Neural progenitor cell (in vitro differentiated cells): ENCODE measurements around the gene FRMD7. TPM values are rescaled to one million over a fixed set of nuclear protein-coding genes. Genes with fewer than 3 reads are reported as not detected.
A peak's percentile ranks its signal among the peaks of the same experiment; 100 is the strongest.

Source experiments
- DNase-seq: peaks from one replicate; pipeline ENCODE4 v3.0.0-alpha.2; 2016; ENCODE audit warnings: low spot score
- H2AFZ ChIP-seq: fragments of 200-600 bp; sonication (generic); replicated peaks from 2 replicates; pipeline ENCODE4 v1.6.1; 2016; ENCODE audit warnings: antibody characterized with exemption
- H3F3A ChIP-seq: fragments of 200-600 bp; sonication (generic); 2 replicates; pipeline ENCODE4 v1.6.1; 2016; ENCODE audit warnings: antibody characterized with exemption, low read depth
- H3K27ac ChIP-seq: fragments of 200-600 bp; sonication (generic); 2 replicates; pipeline ENCODE4 v1.5.1; 2016; ENCODE audit warnings: mild to moderate bottlenecking
- H3K27me3 ChIP-seq: fragments of 200-600 bp; sonication (generic); 2 replicates; pipeline ENCODE4 v1.6.1; 2016; ENCODE audit warnings: mild to moderate bottlenecking, moderate library complexity
- H3K36me3 ChIP-seq: fragments of 200-600 bp; sonication (generic); 2 replicates; pipeline ENCODE4 v1.5.1; 2016
- H3K4me1 ChIP-seq: fragments of 200-600 bp; sonication (generic); 2 replicates; pipeline ENCODE4 v1.6.1; 2016; ENCODE audit warnings: mixed run types
- H3K4me2 ChIP-seq: fragments of 200-600 bp; sonication (generic); 2 replicates; pipeline ENCODE4 v1.6.1; 2016
- H3K4me3 ChIP-seq: fragments of 200-600 bp; sonication (generic); 2 replicates; pipeline ENCODE4 v1.5.1; 2016
- H3K79me2 ChIP-seq: fragments of 200-600 bp; sonication (generic); 2 replicates; pipeline ENCODE4 v1.6.1; 2016; ENCODE audit warnings: low read depth
- H3K9ac ChIP-seq: fragments of 200-600 bp; sonication (generic); 2 replicates; pipeline ENCODE4 v1.6.1; 2016
- H3K9me3 ChIP-seq: fragments of 200-600 bp; sonication (generic); 2 replicates; pipeline ENCODE4 v1.5.1; 2016; ENCODE audit warnings: low read depth
- H4K20me1 ChIP-seq: fragments of 200-600 bp; sonication (generic); 2 replicates; pipeline ENCODE4 v1.6.1; 2016; ENCODE audit warnings: low read depth
- H3K27ac Mint-ChIP-seq: 3 replicates; pipeline ENCODE4 v1.8.0; 2021; ENCODE audit warnings: mixed read lengths
- H3K27me3 Mint-ChIP-seq: 2 replicates; pipeline ENCODE4 v1.8.0; 2022; ENCODE audit warnings: low read depth, mild to moderate bottlenecking, inconsistent platforms, moderate library complexity, mixed read lengths; ENCODE audit not compliant: insufficient read depth
- H3K36me3 Mint-ChIP-seq: 3 replicates; pipeline ENCODE4 v1.8.0; 2021; ENCODE audit warnings: mixed read lengths
- H3K4me1 Mint-ChIP-seq: 3 replicates; pipeline ENCODE4 v1.8.0; 2021; ENCODE audit warnings: mixed read lengths
- H3K4me3 Mint-ChIP-seq: 3 replicates; pipeline ENCODE4 v1.8.0; 2021; ENCODE audit warnings: mild to moderate bottlenecking, moderate library complexity, mixed read lengths
- H3K9me3 Mint-ChIP-seq: 3 replicates; pipeline ENCODE4 v1.8.0; 2020; ENCODE audit warnings: mixed read lengths
- EZH2 ChIP-seq: fragments of 200-600 bp; sonication (generic); IDR thresholded peaks from 2 replicates; pipeline ENCODE4 v1.6.1; 2017; ENCODE audit warnings: antibody characterized with exemption, mild to moderate bottlenecking, moderate library complexity
- EZH2phosphoT487 ChIP-seq: fragments of 200-600 bp; sonication (generic); IDR thresholded peaks from 2 replicates; pipeline ENCODE4 v1.6.1; 2017; ENCODE audit warnings: antibody characterized with exemption
- total RNA-seq: library from RNA; depleted of rRNA; stranded (reverse); fragments of >200 nt; gene quantifications from 2 replicates; pipeline ENCODE4 v1.2.3, GENCODE V29; 2015; ENCODE audit warnings: low replicate concordance
- TF ChIP-seq, protein P1 (sequence below): fragments of 200-600 bp; sonication (generic); IDR thresholded peaks from 2 replicates; pipeline ENCODE4 v1.5.1; 2017; ENCODE audit warnings: antibody characterized with exemption, mild to moderate bottlenecking

Gene FRMD7
- total RNA-seq, 1 donor from 2014 or later, result not detected

DNA sequence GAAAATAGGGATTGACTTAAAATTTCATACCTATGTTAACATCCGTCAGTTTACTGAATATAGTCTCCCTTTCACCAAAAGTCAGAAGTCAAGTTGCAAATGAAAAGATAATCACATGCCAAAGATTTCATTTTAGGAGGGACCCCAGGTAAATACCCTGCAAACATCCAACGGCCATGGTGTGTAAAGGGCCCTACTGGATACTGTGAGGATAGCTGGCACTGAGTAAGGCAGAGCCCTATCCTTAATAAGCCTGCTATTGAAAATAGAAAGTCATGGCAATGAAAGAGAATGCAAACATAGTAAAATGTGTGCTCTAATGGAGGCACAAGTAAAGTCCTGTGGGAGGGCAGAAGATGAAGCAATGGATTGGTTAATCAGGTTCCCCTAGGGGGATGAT is 83.8 kb downstream of the FRMD7 start:
- no peak for DNase-seq
- Mint-ChIP-seq H3K4me1 (peaks cover 35% of the 10 kb centered on the region), H3K4me3 (no peak overlapping the region), H3K27ac (no peak overlapping the region), H3K27me3 (no peaks in the 10 kb centered on the region), H3K9me3 (no peaks in the 10 kb centered on the region), H3K36me3 (peaks cover 3% of the 10 kb centered on the region)
- Histone ChIP-seq H3K27ac (no peak overlapping the region), H3K79me2 (peaks cover 93% of the 10 kb centered on the region), H3K9me3 (no peaks in the 10 kb centered on the region), H3K36me3 (no peaks in the 10 kb centered on the region), H4K20me1 (peaks cover 33% of the 10 kb centered on the region), H3K4me2 (no peak overlapping the region), H3K4me1 (peaks cover 28% of the 10 kb centered on the region), H3K27me3 (no peaks in the 10 kb centered on the region), H2AFZ (no peak overlapping the region), H3K4me3 (no peak overlapping the region), H3F3A (no peaks in the 10 kb centered on the region), H3K9ac (no peak overlapping the region)
- TF ChIP-seq EZH2phosphoT487, result no peak

DNA sequence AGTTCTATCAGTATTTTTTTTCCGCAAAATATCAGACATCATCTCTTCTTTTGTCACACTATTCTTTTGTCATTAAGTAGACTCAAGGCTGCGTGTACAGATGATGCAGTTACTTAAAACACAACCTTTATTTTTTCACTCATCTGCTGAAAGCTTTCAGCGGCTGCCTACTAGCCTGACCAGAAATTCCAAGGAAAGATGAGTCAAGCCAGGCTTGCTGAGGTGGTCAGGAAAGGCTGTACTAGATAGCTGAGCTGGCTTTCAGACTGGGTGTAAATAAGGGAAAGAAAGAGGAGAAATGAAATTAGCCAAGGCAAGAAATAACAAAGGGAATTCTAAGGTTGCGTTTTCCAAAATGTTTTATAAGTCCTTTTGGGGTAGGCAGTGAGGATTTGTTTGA is 86.8 kb downstream of the FRMD7 start:
- no peaks in the 10 kb centered on the region for H3K36me3 Mint-ChIP-seq
- no peaks in the 10 kb centered on the region for H3K27me3 Mint-ChIP-seq
- H3K4me2 ChIP-seq, result no peak overlapping the region
- no peaks in the 10 kb centered on the region for H3K27me3 ChIP-seq
- no peak overlapping the region for H2AFZ ChIP-seq
- no peaks in the 10 kb centered on the region for H3K9me3 Mint-ChIP-seq
- peaks cover 48% of the 10 kb centered on the region for H3K4me1 Mint-ChIP-seq
- no peak overlapping the region for H3K4me3 Mint-ChIP-seq
- no peaks in the 10 kb centered on the region for H3F3A ChIP-seq
- peaks cover 94% of the 10 kb centered on the region for H3K79me2 ChIP-seq
- no peak for TF ChIP-seq EZH2
- no peak for TF ChIP-seq EZH2phosphoT487
- TF ChIP-seq, protein P1, sequence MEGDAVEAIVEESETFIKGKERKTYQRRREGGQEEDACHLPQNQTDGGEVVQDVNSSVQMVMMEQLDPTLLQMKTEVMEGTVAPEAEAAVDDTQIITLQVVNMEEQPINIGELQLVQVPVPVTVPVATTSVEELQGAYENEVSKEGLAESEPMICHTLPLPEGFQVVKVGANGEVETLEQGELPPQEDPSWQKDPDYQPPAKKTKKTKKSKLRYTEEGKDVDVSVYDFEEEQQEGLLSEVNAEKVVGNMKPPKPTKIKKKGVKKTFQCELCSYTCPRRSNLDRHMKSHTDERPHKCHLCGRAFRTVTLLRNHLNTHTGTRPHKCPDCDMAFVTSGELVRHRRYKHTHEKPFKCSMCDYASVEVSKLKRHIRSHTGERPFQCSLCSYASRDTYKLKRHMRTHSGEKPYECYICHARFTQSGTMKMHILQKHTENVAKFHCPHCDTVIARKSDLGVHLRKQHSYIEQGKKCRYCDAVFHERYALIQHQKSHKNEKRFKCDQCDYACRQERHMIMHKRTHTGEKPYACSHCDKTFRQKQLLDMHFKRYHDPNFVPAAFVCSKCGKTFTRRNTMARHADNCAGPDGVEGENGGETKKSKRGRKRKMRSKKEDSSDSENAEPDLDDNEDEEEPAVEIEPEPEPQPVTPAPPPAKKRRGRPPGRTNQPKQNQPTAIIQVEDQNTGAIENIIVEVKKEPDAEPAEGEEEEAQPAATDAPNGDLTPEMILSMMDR, result no peak
- no peak overlapping the region for H3K27ac ChIP-seq
- no peaks in the 10 kb centered on the region for H3K36me3 ChIP-seq
- H3K9me3 ChIP-seq, result peaks cover 5% of the 10 kb centered on the region
- peaks cover 39% of the 10 kb centered on the region for H3K4me1 ChIP-seq
- peaks cover 45% of the 10 kb centered on the region for H4K20me1 ChIP-seq
- peak; percentile 15 for DNase-seq
- H3K4me3 ChIP-seq, result no peak overlapping the region
- H3K27ac Mint-ChIP-seq, result peak overlapping the region; percentile 12
- H3K9ac ChIP-seq, result no peak overlapping the region

DNA sequence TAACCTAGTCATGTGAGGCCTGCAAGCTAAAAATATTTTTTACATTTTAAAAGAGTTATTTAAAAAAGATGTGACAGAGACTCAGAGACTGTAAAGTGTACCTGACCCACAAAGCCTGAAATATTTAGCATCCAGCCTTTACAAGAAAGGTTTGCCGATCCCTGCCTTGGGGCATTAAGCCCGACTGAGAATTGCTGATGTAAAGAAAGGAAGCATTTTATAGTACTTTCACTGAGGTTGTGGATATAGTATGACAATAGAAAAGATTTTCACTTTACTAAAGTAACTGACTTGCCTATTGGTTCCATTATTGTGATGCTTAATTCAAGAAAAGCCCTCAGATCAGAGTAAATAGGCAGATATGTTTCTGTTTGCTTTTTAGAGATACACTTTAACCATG is 87.8 kb downstream of the FRMD7 start:
- H4K20me1 ChIP-seq, result peaks cover 36% of the 10 kb centered on the region
- H3K27ac ChIP-seq, result no peak overlapping the region
- no peak overlapping the region for H3K4me3 ChIP-seq
- no peak overlapping the region for H2AFZ ChIP-seq
- Mint-ChIP-seq H3K27ac (no peak overlapping the region), H3K36me3 (no peaks in the 10 kb centered on the region), H3K4me1 (peaks cover 40% of the 10 kb centered on the region), H3K9me3 (no peaks in the 10 kb centered on the region), H3K4me3 (no peak overlapping the region), H3K27me3 (no peaks in the 10 kb centered on the region)
- no peak overlapping the region for H3K4me2 ChIP-seq
- H3K79me2 ChIP-seq, result peaks cover 95% of the 10 kb centered on the region
- no peak overlapping the region for H3K9ac ChIP-seq
- DNase-seq, result no peak
- no peaks in the 10 kb centered on the region for H3F3A ChIP-seq
- H3K9me3 ChIP-seq, result peaks cover 5% of the 10 kb centered on the region
- H3K27me3 ChIP-seq, result no peaks in the 10 kb centered on the region
- TF ChIP-seq, protein P1, result no peak
- TF ChIP-seq EZH2phosphoT487 (no peak), EZH2 (no peak)
- H3K36me3 ChIP-seq, result no peaks in the 10 kb centered on the region
- peaks cover 36% of the 10 kb centered on the region for H3K4me1 ChIP-seq

DNA sequence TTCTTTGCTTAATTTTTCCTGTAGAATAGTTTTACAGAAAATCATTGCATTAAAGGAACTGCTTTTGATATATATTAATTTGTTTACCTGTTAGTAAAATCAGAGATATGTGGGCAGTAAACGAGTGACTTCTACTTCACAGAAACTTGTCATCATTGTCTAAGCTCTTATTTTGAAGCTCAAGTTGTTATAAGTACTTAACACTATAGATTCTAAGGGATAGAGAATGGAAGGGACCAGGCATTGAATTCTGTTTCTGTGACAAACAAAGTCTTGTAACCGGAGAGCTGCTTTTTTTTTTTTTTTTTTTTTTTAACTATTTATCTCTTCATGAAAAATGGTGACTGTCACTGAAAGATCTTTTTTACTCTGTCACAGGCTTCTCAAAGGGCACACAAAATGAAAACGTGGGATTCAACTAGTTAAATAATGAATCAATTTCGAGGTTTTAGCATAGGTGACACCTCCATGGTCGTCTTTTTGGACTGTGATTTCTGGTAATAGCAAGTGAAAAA is 90.3 kb downstream of the FRMD7 start:
- H3K4me1 ChIP-seq, result peaks cover 36% of the 10 kb centered on the region
- H4K20me1 ChIP-seq, result peaks cover 44% of the 10 kb centered on the region
- no peak overlapping the region for H3K4me3 ChIP-seq
- H3F3A ChIP-seq, result no peaks in the 10 kb centered on the region
- no peak overlapping the region for H3K4me2 ChIP-seq
- H2AFZ ChIP-seq, result no peak overlapping the region
- no peak overlapping the region for H3K9ac ChIP-seq
- Mint-ChIP-seq H3K27ac (no peak overlapping the region), H3K9me3 (no peaks in the 10 kb centered on the region), H3K27me3 (no peaks in the 10 kb centered on the region), H3K4me1 (peaks cover 38% of the 10 kb centered on the region), H3K36me3 (peaks cover 4% of the 10 kb centered on the region), H3K4me3 (no peak overlapping the region)
- peak overlapping the region; percentile 49 for H3K27ac ChIP-seq
- peaks cover 5% of the 10 kb centered on the region for H3K9me3 ChIP-seq
- H3K27me3 ChIP-seq, result no peaks in the 10 kb centered on the region
- no peaks in the 10 kb centered on the region for H3K36me3 ChIP-seq
- TF ChIP-seq EZH2 (no peak), EZH2phosphoT487 (no peak)
- TF ChIP-seq, protein P1, result no peak
- peaks cover 96% of the 10 kb centered on the region for H3K79me2 ChIP-seq
- no peak for DNase-seq
